ENCODE measurements around the gene CCDC184. TPM values are rescaled to one million over a fixed set of nuclear protein-coding genes. Genes with fewer than 3 reads are reported as not detected.
A peak's percentile ranks its signal among the peaks of the same experiment; 100 is the strongest.

Gene CCDC184
- total and polyA plus RNA-seq, 2 donors (not counting 1 experiment from before 2014, with no cell fraction given) = 0.17 to 0.28 TPM

- H3K36me3 ChIP-seq (ENCODE audit: control insufficient read depth, insufficient read depth, low read length) = no peaks in the 10 kb centered on the region
- DNase-seq (ENCODE audit: low read depth in 2 of 2) = no peak
- H3K9ac ChIP-seq (ENCODE audit: insufficient read depth, low read length) = peak overlapping the region; percentile 52
- H3K27me3 ChIP-seq (ENCODE audit: control insufficient read depth, insufficient read depth, low read length) = no peaks in the 10 kb centered on the region
- H3K4me3 ChIP-seq (replicated peaks in 1 of 4; ENCODE audit: control extremely low read depth in 1 of 4, insufficient read depth in 1 of 4, low read depth in 3 of 4, low read length in 4 of 4) = peak overlapping the region; percentile 58 to 100 (median 84)
- TF ChIP-seq CTCF (conservative IDR thresholded peaks at IDR 0.05 in 1 of 2, IDR thresholded peaks at IDR 0.05 in 1 of 2; ENCODE audit: low read depth in 1 of 2, low read length in 2 of 2) (no peak), EZH2 (IDR thresholded peaks at IDR 0.05; ENCODE audit: low read length, missing control alignments) (no peak)
- H3K27ac ChIP-seq (ENCODE audit: insufficient read depth, low read length) = peak overlapping the region; percentile 32
- peak overlapping the region; percentile 42 for H2AFZ ChIP-seq (ENCODE audit: low read length)
- no peaks in the 10 kb centered on the region for H3K9me3 ChIP-seq (ENCODE audit: control insufficient read depth, insufficient read depth, low read depth, low read length)
- H3K4me2 ChIP-seq (ENCODE audit: extremely low read depth, insufficient read depth, low read length) = peak overlapping the region; percentile 98
- peaks cover 11% of the 10 kb centered on the region for H3K79me2 ChIP-seq (ENCODE audit: control insufficient read depth, insufficient read depth, low read length)
- no peaks in the 10 kb centered on the region for H4K20me1 ChIP-seq (ENCODE audit: control insufficient read depth, extremely low read depth, insufficient read depth, low read length)
- peaks cover 2% of the 10 kb centered on the region for H3K4me1 ChIP-seq (ENCODE audit: control insufficient read depth, extremely low read depth, insufficient read depth, low read length)
Measured at GRCh38 chr12:48156652-48157017, 26.8 kb upstream of the CCDC184 start.

GRCh38 chr12:48157018-48157888 is 26.2 kb upstream of the CCDC184 start, which contains the start of gene ASB8:
Gene ASB8, minus strand, starts transcription at chr12:48157515. Its CDS starts 4,019 bp downstream, at chr12:48153496.
- Histone ChIP-seq H3K27me3 (ENCODE audit: control insufficient read depth, insufficient read depth, low read length) (no peaks in the 10 kb centered on the region), H3K79me2 (ENCODE audit: control insufficient read depth, insufficient read depth, low read length) (peaks cover 11% of the 10 kb centered on the region), H3K9ac (ENCODE audit: insufficient read depth, low read length) (peak within 1 kb of the TSS; percentile 52), H3K36me3 (ENCODE audit: control insufficient read depth, insufficient read depth, low read length) (no peaks in the 10 kb centered on the region), H4K20me1 (ENCODE audit: control insufficient read depth, extremely low read depth, insufficient read depth, low read length) (no peaks in the 10 kb centered on the region), H3K9me3 (ENCODE audit: control insufficient read depth, insufficient read depth, low read depth, low read length) (no peaks in the 10 kb centered on the region), H3K4me2 (ENCODE audit: extremely low read depth, insufficient read depth, low read length) (peak within 1 kb of the TSS; percentile 98), H3K4me1 (ENCODE audit: control insufficient read depth, extremely low read depth, insufficient read depth, low read length) (peaks cover 2% of the 10 kb centered on the region), H3K4me3 (replicated peaks in 1 of 4; ENCODE audit: control extremely low read depth in 1 of 4, insufficient read depth in 1 of 4, low read depth in 3 of 4, low read length in 4 of 4) (peak within 1 kb of the TSS; percentile 58 to 100 (median 84)), H3K27ac (ENCODE audit: insufficient read depth, low read length) (peak within 1 kb of the TSS; percentile 32), H2AFZ (ENCODE audit: low read length) (peak within 1 kb of the TSS; percentile 88)
- TF ChIP-seq EZH2 (IDR thresholded peaks at IDR 0.05; ENCODE audit: low read length, missing control alignments) (no peak), CTCF (conservative IDR thresholded peaks at IDR 0.05 in 1 of 2, IDR thresholded peaks at IDR 0.05 in 1 of 2; ENCODE audit: low read depth in 1 of 2, low read length in 2 of 2) (peak in 1 of 2 donors; percentile 44)
- peak; percentile 95 to 98 for DNase-seq (ENCODE audit: low read depth in 2 of 2)

- H3K9ac ChIP-seq (ENCODE audit: insufficient read depth, low read length) = no peak overlapping the region
- no peak for TF ChIP-seq CTCF (conservative IDR thresholded peaks at IDR 0.05 in 1 of 2, IDR thresholded peaks at IDR 0.05 in 1 of 2; ENCODE audit: low read depth in 1 of 2, low read length in 2 of 2)
- TF ChIP-seq EZH2 (IDR thresholded peaks at IDR 0.05; ENCODE audit: low read length, missing control alignments) = no peak
- peaks cover 2% of the 10 kb centered on the region for H3K4me1 ChIP-seq (ENCODE audit: control insufficient read depth, extremely low read depth, insufficient read depth, low read length)
- H3K9me3 ChIP-seq (ENCODE audit: control insufficient read depth, insufficient read depth, low read depth, low read length) = no peaks in the 10 kb centered on the region
- H4K20me1 ChIP-seq (ENCODE audit: control insufficient read depth, extremely low read depth, insufficient read depth, low read length) = no peaks in the 10 kb centered on the region
- no peak for DNase-seq (ENCODE audit: low read depth in 2 of 2)
- no peaks in the 10 kb centered on the region for H3K27me3 ChIP-seq (ENCODE audit: control insufficient read depth, insufficient read depth, low read length)
- H2AFZ ChIP-seq (ENCODE audit: low read length) = peak overlapping the region; percentile 47
- peak overlapping the region in 2 of 4 experiments; percentile 89 to 100 for H3K4me3 ChIP-seq (replicated peaks in 1 of 4; ENCODE audit: control extremely low read depth in 1 of 4, insufficient read depth in 1 of 4, low read depth in 3 of 4, low read length in 4 of 4)
- peak overlapping the region; percentile 8 for H3K27ac ChIP-seq (ENCODE audit: insufficient read depth, low read length)
- peaks cover 11% of the 10 kb centered on the region for H3K79me2 ChIP-seq (ENCODE audit: control insufficient read depth, insufficient read depth, low read length)
- no peaks in the 10 kb centered on the region for H3K36me3 ChIP-seq (ENCODE audit: control insufficient read depth, insufficient read depth, low read length)
- H3K4me2 ChIP-seq (ENCODE audit: extremely low read depth, insufficient read depth, low read length) = peak overlapping the region; percentile 64
Measured at GRCh38 chr12:48157889-48158370, 25.5 kb upstream of the CCDC184 start.
